Measurements from ENCODE around the gene CLDN19. TPM values are rescaled to one million over a fixed set of nuclear protein-coding genes. Genes with fewer than 3 reads are reported as not detected.

CLDN19 gene
- total RNA-seq, 1 experiment from 2014 or later: 12.5 TPM

- Histone ChIP-seq H3K9ac (ENCODE audit: extremely low read depth, insufficient read length, low read length) (no peak overlapping the region), H3K4me2 (ENCODE audit: insufficient read depth, insufficient read length, low read length) (no peak overlapping the region), H3K79me1 (ENCODE audit: insufficient read depth, low read depth, low read length, poor library complexity, severe bottlenecking) (no peaks in the 10 kb centered on the region), H3K18ac (ENCODE audit: insufficient read length, low read depth, low read length) (no peak overlapping the region), H3K27me3 (ENCODE audit: insufficient read depth, low read length) (no peaks in the 10 kb centered on the region), H3T11ph (ENCODE audit: low read length) (no peak overlapping the region), H3K79me2 (ENCODE audit: insufficient read depth, low read length) (no peaks in the 10 kb centered on the region), H3K14ac (ENCODE audit: insufficient read depth, low read length) (no peak overlapping the region), H3K23ac (ENCODE audit: insufficient read length, low read depth, low read length) (no peak overlapping the region), H2AFZ (ENCODE audit: low read length) (no peak overlapping the region), H4K20me1 (ENCODE audit: control insufficient read depth, insufficient read depth, insufficient read length) (no peaks in the 10 kb centered on the region), H2BK5ac (ENCODE audit: insufficient read length, low read length) (no peak overlapping the region), H2BK120ac (ENCODE audit: low read depth, low read length, poor library complexity, severe bottlenecking) (no peak overlapping the region), H3K9me3 (ENCODE audit: control insufficient read depth, low read depth, low read length) (no peaks in the 10 kb centered on the region), H4K8ac (replicated peaks; ENCODE audit: insufficient read length, low read depth, low read length) (no peak overlapping the region), H4K5ac (ENCODE audit: insufficient read length, low read depth, low read length) (no peak overlapping the region), H2BK20ac (ENCODE audit: low read depth, low read length, poor library complexity, severe bottlenecking) (no peak overlapping the region), H3K23me2 (ENCODE audit: insufficient read length, low read depth, low read length, poor library complexity, severe bottlenecking) (no peaks in the 10 kb centered on the region), H4K91ac (ENCODE audit: insufficient read length, low read depth, low read length) (no peak overlapping the region), H3K4me1 (ENCODE audit: insufficient read depth, low read length) (no peaks in the 10 kb centered on the region; the same call in 1 of the 2 replicates), H3K4ac (ENCODE audit: low read depth, low read length) (no peak overlapping the region), H3K56ac (ENCODE audit: insufficient read length, low read depth, low read length) (no peak overlapping the region), H2BK12ac (ENCODE audit: insufficient read length, low read depth, low read length) (no peak overlapping the region), H2AK5ac (ENCODE audit: insufficient read length, low read length) (no peak overlapping the region), H2BK15ac (ENCODE audit: low read depth, low read length) (no peak overlapping the region), H3K27ac (ENCODE audit: insufficient read length, low read depth, low read length) (no peak overlapping the region)
- Mint-ChIP-seq H3K27me3 (ENCODE audit: low read depth) (no peaks in the 10 kb centered on the region; the same call in none of the 2 replicates), H3K4me3 (peak overlapping the region in 1 of 2 experiments; percentile 64; a peak in 1 of 5 replicates), H3K36me3 (ENCODE audit: insufficient read depth in 1 of 3, low read depth in 3 of 3) (peaks cover 0 to 3% (median 0%) of the 10 kb centered on the region in 3 experiments; a peak in 2 of 7 replicates), H3K4me1 (peaks cover 47 to 54% of the 10 kb centered on the region in 2 experiments), H3K27ac (no peak overlapping the region), H3K9me3 (no peaks in the 10 kb centered on the region)
- DNase-seq: no peak
- TF ChIP-seq, protein P1, sequence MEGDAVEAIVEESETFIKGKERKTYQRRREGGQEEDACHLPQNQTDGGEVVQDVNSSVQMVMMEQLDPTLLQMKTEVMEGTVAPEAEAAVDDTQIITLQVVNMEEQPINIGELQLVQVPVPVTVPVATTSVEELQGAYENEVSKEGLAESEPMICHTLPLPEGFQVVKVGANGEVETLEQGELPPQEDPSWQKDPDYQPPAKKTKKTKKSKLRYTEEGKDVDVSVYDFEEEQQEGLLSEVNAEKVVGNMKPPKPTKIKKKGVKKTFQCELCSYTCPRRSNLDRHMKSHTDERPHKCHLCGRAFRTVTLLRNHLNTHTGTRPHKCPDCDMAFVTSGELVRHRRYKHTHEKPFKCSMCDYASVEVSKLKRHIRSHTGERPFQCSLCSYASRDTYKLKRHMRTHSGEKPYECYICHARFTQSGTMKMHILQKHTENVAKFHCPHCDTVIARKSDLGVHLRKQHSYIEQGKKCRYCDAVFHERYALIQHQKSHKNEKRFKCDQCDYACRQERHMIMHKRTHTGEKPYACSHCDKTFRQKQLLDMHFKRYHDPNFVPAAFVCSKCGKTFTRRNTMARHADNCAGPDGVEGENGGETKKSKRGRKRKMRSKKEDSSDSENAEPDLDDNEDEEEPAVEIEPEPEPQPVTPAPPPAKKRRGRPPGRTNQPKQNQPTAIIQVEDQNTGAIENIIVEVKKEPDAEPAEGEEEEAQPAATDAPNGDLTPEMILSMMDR (conservative IDR thresholded peaks at IDR 0.05): no peak
- no CpG with 5 or more reads among the region's 8 CpGs for WGBS (ENCODE audit: extremely low coverage, insufficient read length, low lambda C conversion rate)
Measured at GRCh38 chr1:42738678-42739226, 1.3 kb downstream of the CLDN19 start.

Measured in H9 (cell line).